ENCODE data around the gene DTD1.
"Not testable (repeated sequence)": the region's sequence is repeated elsewhere in the genome, so short reads cannot be mapped to it uniquely, and the experiment has no call there.

DTD1 gene

DNA sequence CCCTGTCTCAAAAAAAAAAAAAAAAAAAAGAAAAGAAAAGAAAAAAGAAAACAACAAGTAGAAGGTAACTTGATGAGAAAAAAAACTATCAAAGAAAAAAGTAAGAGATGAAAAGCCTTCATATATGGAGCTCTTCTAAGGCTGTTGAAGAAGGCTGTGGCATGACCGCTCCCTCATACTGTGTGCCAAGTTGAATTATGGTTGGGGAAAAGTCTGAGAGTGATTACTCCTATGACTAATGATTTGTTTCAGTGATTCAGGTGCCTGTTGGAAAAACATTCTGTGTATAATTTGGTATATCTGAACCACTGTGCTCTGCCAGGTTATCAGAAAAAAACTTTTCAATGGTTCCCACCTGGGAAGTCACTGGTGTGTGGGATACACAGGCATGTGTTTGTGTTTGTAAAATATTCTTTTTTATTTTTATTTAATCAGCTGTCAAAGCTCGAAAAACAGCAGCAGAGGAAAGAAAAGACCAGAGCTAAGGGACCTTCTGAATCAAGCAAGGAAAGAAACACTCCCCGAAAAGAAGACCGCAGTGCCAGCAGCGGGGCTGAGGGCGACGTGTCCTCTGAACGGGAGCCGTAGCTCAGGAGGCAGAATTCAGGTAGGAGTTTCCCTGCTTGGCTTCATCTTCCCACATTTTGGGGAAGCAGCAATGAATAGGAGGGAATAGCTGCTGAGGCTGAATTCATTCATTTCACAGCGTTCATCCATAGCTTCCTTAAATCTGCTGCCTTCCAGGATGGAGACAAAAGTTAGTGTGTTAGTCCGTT is 156.0 kb downstream of the DTD1 start:
- no peak for DNase-seq (ENCODE audit: low read depth)

DNA sequence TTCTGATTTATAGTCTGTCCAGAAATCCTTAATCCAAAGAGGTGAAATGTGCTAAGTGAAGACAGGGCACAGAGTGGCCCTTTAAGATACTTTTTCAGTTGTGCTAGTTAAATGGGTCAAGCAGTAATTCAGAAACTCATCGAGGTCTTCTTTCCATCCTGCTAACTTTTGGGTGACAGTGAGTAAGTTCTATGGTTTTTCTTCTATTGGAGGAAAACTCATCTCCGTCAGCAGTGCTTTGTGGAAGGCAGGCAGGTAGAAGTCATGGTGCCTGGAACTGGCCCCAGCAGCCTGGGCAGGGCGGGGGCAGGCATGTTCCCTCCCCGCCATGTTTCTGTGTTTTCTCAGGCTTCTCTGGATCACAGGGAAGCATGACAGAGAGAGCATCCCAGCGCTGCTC is 159.2 kb downstream of the DTD1 start:
- DNase-seq (ENCODE audit: low read depth): no peak

DNA sequence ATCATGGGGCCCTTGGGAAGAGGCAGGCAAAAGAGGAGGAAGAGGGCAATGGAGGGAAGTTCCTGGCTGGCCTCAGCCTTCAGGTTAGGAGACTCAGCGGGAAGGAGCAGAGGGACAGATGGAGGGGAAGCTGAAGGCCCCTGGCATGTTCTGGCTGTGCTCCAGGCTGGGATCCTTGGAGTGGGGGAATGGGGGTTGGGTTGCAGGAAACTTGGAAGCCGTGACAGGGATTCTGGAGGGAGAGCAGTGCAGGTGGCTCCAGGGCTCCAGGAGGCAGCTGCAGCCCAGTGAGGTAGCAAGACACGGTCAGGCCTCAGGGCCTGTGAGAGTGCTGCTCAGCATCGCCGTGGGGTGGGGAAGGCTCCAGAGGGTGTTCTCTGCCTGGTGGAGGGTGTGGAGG is 161.1 kb downstream of the DTD1 start:
- no peak for DNase-seq (ENCODE audit: low read depth)

DNA sequence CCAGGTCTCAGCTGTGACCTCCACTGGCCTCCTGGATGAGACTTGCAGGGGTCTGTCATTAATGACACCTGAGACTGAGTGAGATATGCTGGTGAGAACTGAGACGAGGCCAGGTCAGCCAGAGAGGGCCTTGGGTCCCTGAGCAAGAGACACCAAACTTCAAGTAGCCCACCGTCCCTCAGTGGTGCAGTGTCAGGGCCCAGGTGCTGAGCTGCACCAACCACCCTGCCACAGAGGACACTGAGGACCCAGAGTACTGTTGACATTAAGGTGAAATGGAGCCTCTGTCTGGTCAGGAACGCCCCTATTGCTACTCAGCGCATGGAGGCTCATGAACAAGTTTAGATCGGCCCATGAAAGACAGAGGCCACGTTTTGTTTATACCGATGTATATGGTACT is 161.7 kb downstream of the DTD1 start:
- no peak for DNase-seq (ENCODE audit: low read depth)

DNA sequence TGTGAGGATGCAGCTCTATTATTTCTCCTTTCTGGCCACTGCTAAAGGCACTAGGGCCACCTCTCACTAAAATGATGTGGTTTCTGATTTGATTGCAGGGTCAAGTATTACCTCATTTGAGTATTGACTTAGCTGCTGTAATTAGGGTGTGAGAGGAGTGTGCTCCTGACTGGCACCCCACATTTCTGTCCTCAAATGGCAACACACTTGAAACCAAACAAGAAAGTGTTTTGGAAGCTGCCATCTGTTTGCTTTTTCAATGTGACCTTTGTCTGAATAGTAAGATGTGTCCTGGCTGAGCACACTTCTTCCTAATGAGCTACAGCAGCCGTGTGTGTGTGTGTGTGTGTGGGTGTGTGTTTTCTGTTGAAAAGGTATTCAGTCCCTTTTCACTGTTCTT is 162.9 kb downstream of the DTD1 start:
- DNase-seq (ENCODE audit: low read depth): no peak

DNA sequence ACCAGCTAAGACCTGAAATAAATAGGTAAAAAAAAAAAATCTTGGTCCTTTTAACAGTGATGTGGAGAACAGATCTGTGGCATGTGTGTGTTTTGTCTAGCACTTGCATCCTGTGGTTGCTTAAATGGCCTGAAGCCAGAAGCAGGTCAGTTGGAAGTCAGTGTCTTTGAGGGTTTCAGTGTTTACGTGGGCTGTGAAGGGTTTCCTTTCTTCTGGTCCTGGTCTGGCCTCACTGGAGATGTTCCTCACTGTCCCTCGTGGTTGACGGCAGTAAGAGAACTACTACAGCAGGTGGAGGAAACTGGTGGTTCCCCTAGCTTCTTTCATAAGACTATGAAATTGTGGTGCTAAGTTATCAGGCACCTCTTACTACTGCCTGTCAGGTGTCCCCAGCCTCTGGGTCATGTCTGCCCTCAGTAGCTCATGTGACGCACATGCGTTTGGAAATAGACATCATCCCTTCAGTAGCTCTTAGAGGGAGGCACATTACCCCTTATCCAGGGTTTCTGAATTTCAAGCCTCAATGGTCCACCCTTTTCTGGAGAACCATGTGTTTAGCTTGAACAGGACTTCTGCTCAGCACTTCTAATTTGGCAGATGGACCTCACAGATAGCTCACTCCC is 166.3 kb downstream of the DTD1 start:
- DNase-seq (ENCODE audit: low read depth): no peak

DNA sequence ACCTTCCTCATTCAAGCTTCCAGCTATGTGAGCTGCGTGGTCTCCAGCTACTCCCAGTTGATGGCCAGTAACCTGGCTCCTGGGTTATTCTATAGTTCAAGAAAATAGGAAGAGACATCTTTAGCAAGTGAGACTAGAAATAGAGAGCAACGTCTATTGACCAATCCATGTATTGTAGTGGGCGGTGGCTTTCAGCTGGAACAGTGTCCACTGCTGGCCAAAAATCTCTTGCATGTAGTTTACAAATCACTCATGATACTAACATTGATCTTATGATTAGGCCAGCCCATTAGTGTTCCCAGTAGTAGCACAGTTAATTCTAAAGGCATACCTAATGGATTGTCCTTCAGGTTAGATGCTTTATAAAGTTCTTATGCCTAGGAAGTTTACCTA is 166.8 kb downstream of the DTD1 start:
- no peak for DNase-seq (ENCODE audit: low read depth)

DNA sequence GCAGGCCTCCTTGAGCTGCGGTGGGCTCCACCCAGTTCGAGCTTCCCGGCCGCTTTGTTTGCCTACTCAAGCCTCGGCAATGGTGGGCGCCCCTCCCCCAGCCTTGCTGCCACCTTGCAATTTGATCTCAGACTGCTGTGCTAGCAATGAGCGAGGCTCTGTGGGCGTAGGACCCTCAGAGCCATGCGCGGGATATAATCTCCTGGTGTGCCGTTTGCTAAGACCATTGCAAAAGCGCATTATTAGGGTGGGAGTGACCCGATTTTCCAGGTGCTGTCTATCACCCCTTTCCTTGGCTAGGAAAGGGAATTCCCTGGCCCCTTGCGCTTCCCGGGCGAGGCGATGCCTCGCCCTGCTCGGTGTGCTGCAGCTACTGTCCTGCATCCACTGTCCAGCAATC is 173.0 kb downstream of the DTD1 start:
- not testable (repeated sequence) for DNase-seq (ENCODE audit: low read depth)

DNA sequence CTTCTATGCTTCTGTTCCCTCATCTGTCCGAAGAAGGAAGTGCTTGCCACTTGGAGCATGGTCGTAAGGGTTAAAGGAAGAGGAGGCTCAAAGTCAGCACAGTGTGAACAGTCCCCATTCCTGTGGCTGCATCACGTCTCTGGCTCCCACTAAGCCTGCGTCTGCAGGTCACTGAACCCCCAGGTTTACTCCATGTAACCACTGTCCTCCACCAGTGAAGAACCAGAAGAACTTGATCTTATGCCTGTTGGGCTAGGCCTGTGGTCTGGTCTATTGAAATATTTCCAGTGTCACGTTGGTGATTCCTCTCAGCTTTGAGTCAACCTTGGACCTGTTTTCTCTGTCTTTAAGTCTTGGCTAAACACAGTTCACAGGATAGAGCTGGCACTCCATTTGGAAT is 179.8 kb downstream of the DTD1 start:
- DNase-seq (ENCODE audit: low read depth): no peak

DNA sequence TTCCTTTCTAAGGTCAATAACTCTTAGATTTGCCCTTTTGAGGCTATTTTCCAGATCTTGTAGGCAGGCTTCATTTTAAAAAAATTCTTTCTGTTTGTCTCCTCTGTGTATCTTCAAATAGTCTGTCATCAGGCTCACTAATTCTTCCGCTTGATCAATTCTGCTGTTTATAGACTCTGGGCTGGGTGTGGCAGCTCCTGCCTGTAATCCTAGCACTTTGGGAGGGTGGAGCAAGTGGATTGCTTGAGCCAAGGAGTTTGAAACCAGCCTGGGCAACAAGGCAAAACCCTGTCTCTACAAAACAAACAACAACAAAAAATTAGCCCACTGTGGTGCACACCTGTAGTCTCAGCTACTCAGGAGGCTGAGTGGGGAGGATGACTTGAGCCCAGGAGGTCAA is 185.7 kb downstream of the DTD1 start:
- no peak for DNase-seq (ENCODE audit: low read depth)

DNA sequence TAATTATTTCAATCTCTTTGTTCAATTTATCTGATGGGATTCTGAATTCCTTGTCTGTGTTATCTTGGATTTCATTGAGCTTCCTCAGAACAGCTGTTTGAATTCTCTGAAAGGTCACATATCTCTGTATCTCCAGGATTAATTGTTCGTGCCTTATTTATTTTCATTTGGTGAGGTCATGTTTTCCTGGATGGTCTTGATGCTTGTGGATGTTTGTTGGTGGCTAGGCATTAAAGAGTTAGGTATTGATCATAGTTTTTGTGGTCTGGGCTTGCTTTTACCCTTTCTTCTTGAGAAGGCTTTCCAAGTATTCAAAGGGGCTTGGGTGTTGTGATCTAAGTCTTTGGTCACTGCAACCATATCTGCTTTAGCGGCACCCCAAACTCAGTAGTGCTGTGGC is 186.4 kb downstream of the DTD1 start:
- DNase-seq (ENCODE audit: low read depth): no peak

DNA sequence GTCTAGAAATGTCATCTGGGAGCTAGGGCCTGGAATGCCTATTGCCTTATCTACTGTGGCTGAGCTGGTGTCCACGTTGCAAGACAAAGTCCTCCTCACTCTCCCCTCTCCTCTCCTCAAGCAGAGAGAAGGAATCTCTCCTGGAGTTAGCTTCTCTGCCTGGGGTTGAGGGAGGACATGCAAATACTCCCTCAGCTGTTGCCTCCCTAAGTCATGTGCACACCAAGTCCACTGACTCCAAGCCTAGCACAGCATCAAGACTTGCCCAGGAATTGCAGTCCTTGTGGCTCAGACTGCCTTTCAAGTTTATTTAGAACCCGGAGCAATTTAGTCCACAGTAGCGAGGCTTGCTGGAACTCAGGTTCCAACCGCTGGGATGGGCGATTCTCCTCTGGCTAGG is 187.8 kb downstream of the DTD1 start:
- no peak for DNase-seq (ENCODE audit: low read depth)

DNA sequence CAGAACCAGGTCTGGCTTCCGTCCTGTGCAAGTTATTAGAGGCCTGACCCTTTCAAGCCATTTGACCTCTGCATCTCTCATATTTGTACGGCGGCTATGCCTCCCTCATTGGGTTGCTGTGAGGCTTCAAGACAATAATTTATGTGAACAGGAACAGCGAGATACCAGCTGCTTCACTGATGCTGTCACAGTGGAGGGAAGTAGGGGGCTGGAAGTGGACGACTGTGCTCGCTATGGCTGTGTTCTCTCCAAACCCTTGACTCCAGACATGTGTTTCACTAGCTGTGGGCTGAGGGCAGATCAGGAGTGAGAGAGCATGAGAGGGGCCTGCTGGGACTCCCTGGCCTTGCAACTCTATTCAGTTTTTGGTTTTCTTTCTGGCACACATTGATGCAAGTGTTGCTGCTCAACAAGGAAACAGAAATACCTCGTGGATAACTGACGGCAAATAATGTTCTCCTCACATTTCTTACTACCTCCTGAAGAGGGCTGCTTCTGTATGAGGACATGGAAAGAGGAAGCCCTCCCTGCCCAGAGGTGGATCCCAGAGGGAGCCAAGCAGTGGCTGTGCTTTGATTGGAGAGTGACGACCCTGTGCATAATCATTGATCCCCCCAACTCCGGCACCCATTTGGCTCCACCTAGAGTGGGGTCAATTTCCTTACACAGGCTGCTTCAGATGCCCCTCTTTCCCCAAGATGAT is 191.0 kb downstream of the DTD1 start:
- DNase-seq (ENCODE audit: low read depth): no peak

DNA sequence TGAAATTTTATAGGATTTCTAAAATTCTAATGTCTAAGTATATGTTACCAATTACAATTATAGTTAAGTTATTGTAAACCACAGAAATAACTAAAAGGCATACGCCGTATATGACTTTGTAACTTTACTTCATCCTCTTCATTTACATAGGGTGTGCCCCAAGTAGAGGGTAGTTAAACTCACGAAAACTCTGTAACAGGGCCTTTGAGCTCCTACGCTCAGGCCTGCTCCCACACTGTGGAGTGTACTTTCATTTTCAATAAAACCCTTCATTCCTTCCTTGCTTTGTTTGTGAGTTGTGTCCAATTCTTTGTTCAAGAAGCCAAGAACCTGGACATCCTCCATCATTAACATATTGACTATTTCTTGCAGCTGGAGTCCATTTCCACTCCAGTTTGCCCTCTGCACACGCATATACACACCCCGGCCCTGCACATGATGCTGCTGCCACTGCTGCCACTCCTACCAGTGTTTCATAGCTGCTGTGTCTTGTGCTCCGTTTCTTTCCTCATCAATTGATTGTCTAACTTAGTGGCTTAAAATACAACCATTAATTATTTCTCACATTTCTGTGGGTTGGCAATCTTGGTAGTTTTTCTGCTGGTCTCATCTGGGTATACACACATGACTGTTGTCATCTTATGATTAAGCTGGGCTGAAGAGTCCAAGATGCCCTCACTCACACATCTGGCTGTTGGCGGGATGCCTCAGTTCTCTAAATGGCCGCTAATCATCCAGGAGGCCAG is 192.7 kb downstream of the DTD1 start:
- DNase-seq (ENCODE audit: low read depth): no peak

DNA sequence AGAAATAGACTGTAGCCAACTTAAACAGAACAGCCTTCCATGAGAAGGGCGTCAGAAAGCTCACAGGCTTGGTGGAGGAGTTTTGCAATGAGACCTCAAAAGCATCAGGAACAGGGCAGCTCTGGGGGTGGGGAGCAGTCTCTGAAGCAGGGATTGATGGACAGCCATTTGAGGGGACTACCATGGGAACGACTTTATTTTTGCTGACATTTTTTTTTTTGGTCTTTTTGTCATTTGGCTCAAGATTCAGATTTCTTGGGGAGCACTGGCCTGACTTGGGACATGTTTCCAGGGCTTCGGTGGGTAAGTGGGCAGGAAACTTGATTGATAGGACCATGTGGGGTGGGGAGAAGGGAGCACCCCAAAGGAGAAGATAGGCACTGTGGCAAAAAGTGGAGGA is 193.7 kb downstream of the DTD1 start:
- no peak for DNase-seq (ENCODE audit: low read depth)

DNA sequence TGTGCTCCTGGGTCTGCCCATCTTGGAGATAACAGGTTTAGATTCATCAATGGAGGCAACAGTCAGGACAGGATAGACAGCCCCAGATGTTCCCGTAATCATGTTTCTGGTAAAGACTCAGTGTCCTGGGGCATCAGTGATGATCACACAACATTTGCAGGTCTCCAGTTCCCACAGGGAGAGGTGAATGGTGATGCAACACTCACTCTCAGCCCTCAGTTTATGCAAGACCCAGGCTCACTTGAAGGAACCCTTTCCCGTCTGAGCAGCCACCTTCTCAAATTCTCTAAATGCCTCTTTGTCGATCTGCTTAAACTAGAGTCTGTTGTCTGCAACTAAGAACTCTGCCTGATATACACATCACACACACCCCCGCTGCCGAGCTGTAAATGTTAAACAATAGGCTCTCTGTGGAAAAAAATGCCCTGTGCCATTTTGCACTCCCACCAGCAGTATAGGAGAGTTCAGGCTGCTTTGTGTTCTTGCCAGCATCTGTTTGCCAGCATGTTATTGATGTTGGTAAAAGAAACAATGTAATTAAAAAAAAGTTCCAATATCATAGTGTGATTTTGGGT is 195.6 kb downstream of the DTD1 start:
- no peak for DNase-seq (ENCODE audit: low read depth)

DNA sequence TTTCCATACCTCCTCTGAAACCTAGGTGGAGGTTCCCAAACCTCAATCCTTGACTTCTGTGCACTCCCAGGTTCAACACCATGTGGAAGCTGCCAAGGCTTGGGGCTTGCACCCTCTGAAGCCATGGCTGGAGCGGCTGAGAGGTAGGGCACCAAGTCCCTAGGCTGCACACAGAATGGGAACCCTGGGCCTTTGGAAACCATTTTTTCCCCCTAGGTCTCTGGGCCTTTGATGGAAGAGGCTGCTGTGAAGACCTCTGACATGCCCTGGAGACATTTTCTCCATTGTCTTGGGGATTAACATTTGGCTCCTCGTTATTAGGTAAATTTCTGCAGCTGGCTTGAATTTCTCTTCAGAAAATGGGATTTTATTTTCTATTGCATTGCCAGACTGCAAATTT is 199.2 kb downstream of the DTD1 start:
- not testable (repeated sequence) for DNase-seq (ENCODE audit: low read depth)

DNA sequence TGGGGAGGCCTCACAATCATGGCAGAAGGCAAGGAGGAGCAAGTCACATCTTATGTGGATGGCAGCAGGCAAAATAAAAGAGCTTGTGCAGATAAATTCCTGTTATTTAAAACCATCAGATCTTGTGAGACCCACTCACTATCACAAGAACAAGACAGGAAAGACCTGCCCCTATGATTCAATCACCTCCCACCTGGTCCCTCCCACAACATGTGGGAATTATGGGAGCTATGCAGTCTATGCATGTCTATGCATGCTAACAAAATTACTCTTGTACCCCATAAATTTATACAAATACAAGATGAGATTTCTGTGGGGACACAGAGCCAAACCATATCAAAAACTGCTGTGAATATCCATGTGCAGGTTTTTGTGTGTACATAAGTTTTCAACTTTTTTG is 200.2 kb downstream of the DTD1 start:
- DNase-seq (ENCODE audit: low read depth): no peak

DNA sequence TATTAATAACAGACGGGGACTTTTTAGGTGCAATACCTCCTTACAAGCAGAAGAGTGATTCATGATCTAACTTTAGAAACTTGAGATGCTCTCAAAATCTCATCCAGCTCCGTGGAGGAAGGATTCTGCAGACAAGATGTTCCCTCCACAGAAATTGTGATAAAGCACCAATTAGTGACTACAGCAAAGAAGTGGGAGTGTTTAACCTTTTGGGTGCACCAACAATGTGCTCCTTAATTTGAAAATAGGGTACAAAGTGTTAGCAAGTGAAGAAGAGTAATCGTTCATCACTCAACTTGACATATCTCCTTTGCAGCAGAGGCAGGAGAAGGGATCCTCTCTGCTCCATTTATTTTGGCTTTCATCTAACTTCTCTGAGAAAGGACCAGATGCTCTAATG is 202.9 kb downstream of the DTD1 start:
- DNase-seq (ENCODE audit: low read depth): no peak

DNA sequence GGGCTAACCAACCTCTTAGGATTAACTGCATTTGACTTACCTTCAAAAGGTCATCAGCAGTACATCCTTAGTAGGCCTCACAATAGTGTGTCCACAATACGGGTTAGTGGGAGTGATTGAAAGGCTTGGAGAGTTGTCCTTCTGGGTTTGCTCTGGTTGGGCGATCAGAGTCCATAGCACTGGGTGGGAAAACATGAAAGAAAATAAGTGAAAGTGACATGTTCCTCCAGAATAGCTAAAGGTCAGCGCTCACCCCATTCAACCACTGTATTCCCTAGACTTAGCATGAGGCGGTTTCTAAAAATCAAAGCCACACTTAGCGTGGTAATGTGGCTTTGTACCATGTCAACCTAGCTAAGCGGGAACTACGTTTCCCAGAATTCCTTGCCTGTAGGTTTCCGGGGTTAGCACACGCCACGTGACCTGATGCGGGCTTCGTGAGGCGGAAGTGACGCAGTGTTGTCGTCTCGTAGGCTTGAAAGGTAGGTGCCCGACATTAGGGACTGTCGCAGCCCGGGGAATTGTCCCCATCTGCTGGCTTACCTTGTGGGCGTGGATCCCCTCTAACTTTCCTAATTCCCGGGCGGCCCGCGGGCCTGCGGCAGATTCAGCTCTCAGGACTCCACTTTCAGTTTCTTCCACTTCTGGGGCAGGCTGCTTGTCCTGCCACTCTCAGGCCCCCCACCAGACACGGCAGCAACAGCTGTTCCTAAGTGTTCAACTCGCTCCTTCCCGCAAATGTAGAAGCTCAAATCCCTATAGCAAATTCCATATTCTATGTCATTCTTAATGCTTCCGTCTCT is 206.0 kb downstream of the DTD1 start:
- DNase-seq (ENCODE audit: low read depth): peak; percentile 71

DNA sequence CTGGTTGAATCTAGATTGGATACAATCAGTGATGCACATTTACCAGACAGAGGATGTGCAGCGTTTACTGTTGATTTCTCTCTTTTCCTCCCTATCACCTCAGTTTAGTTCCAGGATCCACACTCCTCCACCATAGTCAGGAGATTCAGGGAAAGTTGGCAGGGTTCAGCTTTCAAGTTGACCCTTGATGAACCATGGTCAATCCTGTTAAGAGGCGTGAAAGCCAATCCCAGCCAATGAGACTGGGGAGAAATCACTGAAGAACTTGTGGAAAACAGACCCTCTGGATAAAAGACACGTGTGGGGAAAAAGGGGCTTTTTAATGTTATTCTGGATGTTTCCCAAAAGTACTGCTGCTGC is 206.6 kb downstream of the DTD1 start:
- no peak for DNase-seq (ENCODE audit: low read depth)

DNA sequence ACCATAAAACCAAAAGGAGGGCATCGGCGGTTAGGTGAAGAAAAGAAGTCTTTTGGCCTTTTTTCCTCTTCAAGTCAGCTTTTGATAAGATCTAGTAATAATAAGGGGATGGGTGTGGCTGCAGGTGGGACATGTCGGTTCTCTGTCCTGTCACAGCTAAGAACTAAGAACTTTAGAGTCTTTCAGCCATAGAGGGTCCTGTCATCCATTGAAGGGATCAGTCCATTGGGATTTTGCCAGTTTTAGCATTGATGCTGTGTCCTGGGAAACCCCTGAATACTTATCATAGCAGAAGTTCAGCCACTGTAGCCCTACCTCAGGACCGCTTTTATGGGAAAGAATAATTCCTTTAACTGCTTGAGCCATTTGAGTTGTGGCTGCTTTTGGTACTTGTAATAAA is 207.5 kb downstream of the DTD1 start:
- DNase-seq (ENCODE audit: low read depth): no peak

All from stimulated activated CD8-positive, alpha-beta memory T cell treated with anti-CD3 and anti-CD28 coated beads, Interleukin-15, amount 100 ng/mL, for 1 hour (primary cell).